SU-DHL-6 (cell line): ENCODE measurements around the gene MRPS6.

Experiments used
- H2AFZ ChIP-seq: fragments of 200-600 bp; sonication (generic); 2 replicates; pipeline ENCODE4 v1.6.1; 2014; ENCODE audit warnings: low read depth, mild to moderate bottlenecking, moderate library complexity, mixed read lengths, antibody characterized with exemption, low read length; ENCODE audit not compliant: severe bottlenecking
- H3F3A ChIP-seq: fragments of 200-600 bp; shearing (Covaris generic); 2 replicates; pipeline ENCODE4 v1.6.0; 2016; ENCODE audit warnings: antibody characterized with exemption, mild to moderate bottlenecking; ENCODE audit not compliant: insufficient read depth
- H3K27ac ChIP-seq: fragments of 200-600 bp; sonication (generic); 2 replicates; pipeline ENCODE4 v1.5.1; 2016; ENCODE audit warnings: low read depth, mild to moderate bottlenecking, low read length, moderate library complexity, mixed read lengths
- H3K27me3 ChIP-seq: fragments of 200-600 bp; sonication (generic), shearing (Covaris generic); 2 replicates; pipeline ENCODE4 v1.6.0; 2014; ENCODE audit warnings: mild to moderate bottlenecking, low read length
- H3K36me3 ChIP-seq: fragments of 200-600 bp; sonication (generic); 2 replicates; pipeline ENCODE4 v1.6.1; 2014; ENCODE audit warnings: mild to moderate bottlenecking, low read length, mixed read lengths
- H3K4me2 ChIP-seq: fragments of 300-600, 200-600 bp; shearing (Covaris generic), sonication (generic); 2 replicates; pipeline ENCODE4 v1.6.0; 2014; ENCODE audit warnings: low read length, low read depth, mild to moderate bottlenecking; ENCODE audit not compliant: poor library complexity, severe bottlenecking
- H3K4me3 ChIP-seq: fragments of 200-600 bp; sonication (generic); 2 replicates; pipeline ENCODE4 v1.5.1; 2014; ENCODE audit warnings: antibody characterized with exemption, low read length, mild to moderate bottlenecking, mixed read lengths; ENCODE audit not compliant: insufficient read depth, poor library complexity, severe bottlenecking
- H3K79me2 ChIP-seq: fragments of 200-600 bp; sonication (generic); 2 replicates; pipeline ENCODE4 v1.6.1; 2014; ENCODE audit warnings: mild to moderate bottlenecking, low read length, moderate library complexity; ENCODE audit not compliant: insufficient read depth
- H3K9ac ChIP-seq: fragments of 200-600 bp; sonication (generic); 2 replicates; pipeline ENCODE4 v1.7.0; 2014; ENCODE audit warnings: mild to moderate bottlenecking, low read length
- H3K9me2 ChIP-seq: fragments of 200-600 bp; sonication (generic); replicated peaks from 2 replicates; pipeline ENCODE4 v1.6.1; 2014; ENCODE audit warnings: low read length; ENCODE audit not compliant: insufficient read depth
- H3K9me3 ChIP-seq: fragments of 200-600 bp; sonication (generic); 2 replicates; pipeline ENCODE4 v1.6.1; 2014; ENCODE audit warnings: low read length, mixed read lengths; ENCODE audit not compliant: insufficient read depth
- H4K20me1 ChIP-seq: fragments of 200-600 bp; sonication (generic); 2 replicates; pipeline ENCODE4 v1.6.1; 2014; ENCODE audit warnings: low read depth, mild to moderate bottlenecking, antibody characterized with exemption, low read length, moderate library complexity, mixed read lengths
- CTCF ChIP-seq: fragments of 200-600 bp; sonication (generic); IDR thresholded peaks from one replicate; pipeline ENCODE4 v1.5.1; 2017; ENCODE audit warnings: antibody characterized with exemption, mild to moderate bottlenecking, low read length, moderate library complexity; ENCODE audit not compliant: insufficient read depth, poor library complexity, severe bottlenecking
- EZH2phosphoT487 ChIP-seq: fragments of 200-600 bp; sonication (generic), shearing (Covaris generic); conservative IDR thresholded peaks from 2 replicates; pipeline ENCODE4 v1.6.1; 2018; ENCODE audit warnings: mild to moderate bottlenecking, antibody characterized with exemption, low read length, moderate library complexity, mixed read lengths

Gene MRPS6

GRCh38 chr21:34191876-34192275 lies 118.5 kb downstream of the MRPS6 start:
- no peaks in the 10 kb centered on the region for H3F3A ChIP-seq
- no peaks in the 10 kb centered on the region for H3K9me3 ChIP-seq
- no peak overlapping the region for H3K27ac ChIP-seq
- TF ChIP-seq EZH2phosphoT487 (no peak), CTCF (no peak)
- H2AFZ ChIP-seq, result no peak overlapping the region
- no peak overlapping the region for H3K9ac ChIP-seq
- no peaks in the 10 kb centered on the region for H3K79me2 ChIP-seq
- H3K27me3 ChIP-seq, result no peaks in the 10 kb centered on the region
- no peak overlapping the region for H3K4me2 ChIP-seq
- no peaks in the 10 kb centered on the region for H3K36me3 ChIP-seq
- no peaks in the 10 kb centered on the region for H3K9me2 ChIP-seq
- H3K4me3 ChIP-seq, result no peak overlapping the region
- H4K20me1 ChIP-seq, result no peaks in the 10 kb centered on the region
